CD14-positive monocyte (primary cell): ENCODE data around the gene PTEN. TPM values are rescaled to one million over a fixed set of nuclear protein-coding genes. Genes with fewer than 3 reads are reported as not detected.
"Not testable (repeated sequence)": the region's sequence is repeated elsewhere in the genome, so short reads cannot be mapped to it uniquely, and the experiment has no call there.

ENCODE experiments used
- DNase-seq, 3 donors: peaks; one replicate each; pipeline ENCODE4 v3.0.0-alpha.2; 2011 to 2022
- H2AFZ ChIP-seq: 2 replicates; pipeline ENCODE4 v1.6.0; 2012; ENCODE audit warnings: mild to moderate bottlenecking, low read depth, low read length, inconsistent platforms; ENCODE audit not compliant: insufficient read depth, poor library complexity, severe bottlenecking
- H3K27ac ChIP-seq, 2 donors: 1 replicate in 1 of 2; 2 replicates in 1 of 2; pipeline ENCODE4 v1.5.1; 2012 to 2013; ENCODE audit warnings: low read length in 2 of 2, control low read depth in 1 of 2, inconsistent platforms in 1 of 2, low read depth in 1 of 2, mild to moderate bottlenecking in 1 of 2
- H3K27me3 ChIP-seq, 2 donors: one replicate each; pipeline versions ENCODE4 v1.6.0 to v1.6.1; 2011 to 2013; ENCODE audit warnings: low read length in 2 of 2; ENCODE audit not compliant: control insufficient read depth in 2 of 2, insufficient read depth in 2 of 2
- H3K36me3 ChIP-seq, 2 donors: replicated peaks in 1 of 2; 1 replicate in 1 of 2; 2 replicates in 1 of 2; pipeline versions ENCODE4 v1.5.1 to v1.6.1; 2012 to 2013; ENCODE audit warnings: low read length in 2 of 2, control low read depth in 1 of 2, inconsistent platforms in 1 of 2, mild to moderate bottlenecking in 1 of 2; ENCODE audit not compliant: insufficient read depth in 2 of 2, control insufficient read depth in 1 of 2
- H3K4me1 ChIP-seq, 2 donors: 1 replicate in 1 of 2; 2 replicates in 1 of 2; pipeline versions ENCODE4 v1.5.1 to v1.6.1; 2012 to 2013; ENCODE audit warnings: low read length in 2 of 2, control low read depth in 1 of 2, inconsistent platforms in 1 of 2, mild to moderate bottlenecking in 1 of 2, moderate library complexity in 1 of 2; ENCODE audit not compliant: insufficient read depth in 2 of 2, control insufficient read depth in 1 of 2
- H3K4me2 ChIP-seq: replicated peaks from 2 replicates; pipeline ENCODE3; 2012; ENCODE audit warnings: low read length, moderate library complexity, mild to moderate bottlenecking; ENCODE audit not compliant: poor library complexity, severe bottlenecking; ENCODE audit errors: extremely low read depth
- H3K4me3 ChIP-seq, 3 experiments: fragments of 200-600 bp in 1 of 3; sonication (generic) in 1 of 3; replicated peaks in 1 of 3; 1 replicate in 2 of 3; 2 replicates in 1 of 3; pipeline ENCODE4 v1.5.1; 2011 to 2013; ENCODE audit warnings: low read length in 3 of 3, mild to moderate bottlenecking in 3 of 3, control low read depth in 2 of 3, low read depth in 2 of 3, inconsistent platforms in 1 of 3, moderate library complexity in 1 of 3
- H3K79me2 ChIP-seq: 2 replicates; pipeline ENCODE4 v1.6.0; 2012; ENCODE audit warnings: mild to moderate bottlenecking, control low read depth, inconsistent platforms, low read length, moderate library complexity; ENCODE audit not compliant: insufficient read depth
- H3K9ac ChIP-seq: 2 replicates; pipeline ENCODE4 v1.6.0; 2017; ENCODE audit warnings: low read length, mild to moderate bottlenecking; ENCODE audit not compliant: insufficient read depth, poor library complexity, severe bottlenecking
- H3K9me3 ChIP-seq, 2 donors: replicated peaks in 1 of 2; 1 replicate in 1 of 2; 2 replicates in 1 of 2; pipeline versions ENCODE4 v1.5.1 to v1.6.1; 2012 to 2013; ENCODE audit warnings: low read length in 2 of 2, control low read depth in 1 of 2; ENCODE audit not compliant: control insufficient read depth in 1 of 2, insufficient read depth in 1 of 2
- H4K20me1 ChIP-seq: 2 replicates; pipeline ENCODE4 v1.6.0; 2012; ENCODE audit warnings: mild to moderate bottlenecking, low read length, control low read depth, moderate library complexity; ENCODE audit not compliant: insufficient read depth
- H3K27ac Mint-ChIP-seq, 7 donors: one replicate each; pipeline ENCODE4 v1.8.0; 2020; ENCODE audit warnings: mild to moderate bottlenecking in 7 of 7, mixed read lengths in 7 of 7, moderate library complexity in 6 of 7, inconsistent platforms in 2 of 7
- H3K27me3 Mint-ChIP-seq, 3 donors: one replicate each; pipeline ENCODE4 v1.8.0; 2021 to 2022; ENCODE audit warnings: low read depth in 3 of 3, mild to moderate bottlenecking in 3 of 3, mixed read lengths in 3 of 3, moderate library complexity in 3 of 3, inconsistent platforms in 1 of 3
- H3K36me3 Mint-ChIP-seq, 2 donors: one replicate each; pipeline ENCODE4 v1.8.0; 2020; ENCODE audit warnings: mixed read lengths in 2 of 2, inconsistent platforms in 1 of 2, mild to moderate bottlenecking in 1 of 2
- H3K4me1 Mint-ChIP-seq: one replicate; pipeline ENCODE4 v1.8.0; 2020; ENCODE audit warnings: mild to moderate bottlenecking, mixed read lengths
- H3K4me3 Mint-ChIP-seq, 2 donors: one replicate each; pipeline ENCODE4 v1.8.0; 2020; ENCODE audit warnings: mild to moderate bottlenecking in 2 of 2, mixed read lengths in 2 of 2, moderate library complexity in 1 of 2
- H3K9me3 Mint-ChIP-seq, 7 donors: one replicate each; pipeline ENCODE4 v1.8.0; 2020 to 2022; ENCODE audit warnings: mixed read lengths in 7 of 7, mild to moderate bottlenecking in 6 of 7, moderate library complexity in 6 of 7, inconsistent platforms in 2 of 7
- WGBS: methylation state at CpG from one replicate; pipeline ENCODE4 v1.1.5; 2013; ENCODE audit warnings: missing lambda C conversion rate; ENCODE audit not compliant: insufficient coverage; 5-methylcytosine and 5-hydroxymethylcytosine counted together
- intact Hi-C, 2 donors: fragments of 100-400 bp; cut with micrococcal nuclease; formaldehyde crosslinking; loops; one replicate each; pipeline versions ENCODE4 v1.15.0 to v1.15.1; 2023
- polyA plus RNA-seq, 3 donors: library from polyadenylated mRNA; depleted of rRNA in 1 of 3; unstranded in 2 of 3; stranded (reverse) in 1 of 3; fragments of 300-500 nt in 2 of 3; fragments of >200 nt in 1 of 3; fragmentation: Illumina TruSeq in 2 of 3; gene quantifications; 1 replicate in 2 of 3; 2 replicates in 1 of 3; pipeline ENCODE4 v1.2.3, GENCODE V29; 2012 to 2021
- TF ChIP-seq, protein P1 (sequence below): fragments of 200-600 bp; IDR thresholded peaks from one replicate; pipeline ENCODE4 v1.8.0; 2022; ENCODE audit warnings: antibody characterized with exemption, mild to moderate bottlenecking

PTEN gene
- polyA plus RNA-seq, 3 donors = 30.5 to 57.6 (median 37.7) TPM

DNA sequence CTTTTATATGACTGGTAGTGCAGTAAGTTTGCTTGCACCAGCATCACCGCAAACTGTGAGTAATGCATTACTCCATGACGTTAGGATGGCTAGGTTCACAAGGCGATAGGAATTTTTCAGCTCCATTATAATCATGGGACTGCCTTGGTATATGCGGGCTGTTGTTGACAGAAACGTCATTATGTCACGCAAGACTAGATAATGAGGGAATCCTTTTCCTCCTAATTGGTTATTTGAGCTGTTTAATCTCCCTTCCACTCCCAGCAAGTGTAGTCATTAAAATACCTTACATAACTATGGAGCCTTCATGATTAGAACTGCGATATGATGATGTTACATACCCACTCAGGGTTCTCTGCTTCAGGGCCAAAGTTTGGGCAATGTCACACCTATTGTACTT is 17.4 kb upstream of the PTEN start:
- no peaks in the 10 kb centered on the region for H3K79me2 ChIP-seq
- no peak overlapping the region for H3K27ac ChIP-seq
- H3K27me3 Mint-ChIP-seq = peaks cover 0 to 1% (median 0%) of the 10 kb centered on the region in 3 donors
- no peaks in the 10 kb centered on the region for H3K9me3 Mint-ChIP-seq
- peaks cover 8% of the 10 kb centered on the region for H3K4me1 Mint-ChIP-seq
- no peaks in the 10 kb centered on the region for H3K9me3 ChIP-seq
- H3K4me1 ChIP-seq = peaks cover 0 to 4% of the 10 kb centered on the region in 2 donors
- TF ChIP-seq, protein P1, sequence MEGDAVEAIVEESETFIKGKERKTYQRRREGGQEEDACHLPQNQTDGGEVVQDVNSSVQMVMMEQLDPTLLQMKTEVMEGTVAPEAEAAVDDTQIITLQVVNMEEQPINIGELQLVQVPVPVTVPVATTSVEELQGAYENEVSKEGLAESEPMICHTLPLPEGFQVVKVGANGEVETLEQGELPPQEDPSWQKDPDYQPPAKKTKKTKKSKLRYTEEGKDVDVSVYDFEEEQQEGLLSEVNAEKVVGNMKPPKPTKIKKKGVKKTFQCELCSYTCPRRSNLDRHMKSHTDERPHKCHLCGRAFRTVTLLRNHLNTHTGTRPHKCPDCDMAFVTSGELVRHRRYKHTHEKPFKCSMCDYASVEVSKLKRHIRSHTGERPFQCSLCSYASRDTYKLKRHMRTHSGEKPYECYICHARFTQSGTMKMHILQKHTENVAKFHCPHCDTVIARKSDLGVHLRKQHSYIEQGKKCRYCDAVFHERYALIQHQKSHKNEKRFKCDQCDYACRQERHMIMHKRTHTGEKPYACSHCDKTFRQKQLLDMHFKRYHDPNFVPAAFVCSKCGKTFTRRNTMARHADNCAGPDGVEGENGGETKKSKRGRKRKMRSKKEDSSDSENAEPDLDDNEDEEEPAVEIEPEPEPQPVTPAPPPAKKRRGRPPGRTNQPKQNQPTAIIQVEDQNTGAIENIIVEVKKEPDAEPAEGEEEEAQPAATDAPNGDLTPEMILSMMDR = no peak
- no peak overlapping the region for H3K9ac ChIP-seq
- H3K4me3 Mint-ChIP-seq = no peak overlapping the region
- H3K36me3 ChIP-seq = no peaks in the 10 kb centered on the region
- intact Hi-C loops = no loop called here
- no peak overlapping the region for H2AFZ ChIP-seq
- no peaks in the 10 kb centered on the region for H3K27me3 ChIP-seq
- H3K4me2 ChIP-seq = no peak overlapping the region
- no peak overlapping the region for H3K27ac Mint-ChIP-seq
- no peak overlapping the region for H3K4me3 ChIP-seq
- H3K36me3 Mint-ChIP-seq = no peaks in the 10 kb centered on the region
- H4K20me1 ChIP-seq = no peaks in the 10 kb centered on the region
- no peak for DNase-seq
- WGBS = no CpG with 5 or more reads among the region's 7 CpGs

DNA sequence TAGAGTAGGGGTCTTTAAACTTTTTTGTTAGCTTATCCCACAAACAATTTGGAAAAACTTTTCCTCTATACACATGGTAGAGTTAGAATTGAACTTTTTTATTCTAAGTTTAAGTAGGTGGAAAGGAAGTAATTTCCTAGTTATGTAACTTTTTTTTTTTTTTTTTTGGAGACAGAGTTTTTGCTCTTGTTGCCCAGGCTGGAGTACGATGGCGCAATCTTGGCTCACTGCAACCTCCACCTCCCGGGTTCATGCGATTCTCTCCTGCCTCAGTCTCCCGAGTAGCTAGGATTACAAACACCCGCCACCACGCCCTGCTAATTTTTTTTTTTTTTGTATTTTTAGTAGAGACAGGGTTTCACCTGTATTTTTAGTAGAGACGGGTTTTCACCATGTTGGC is 16.7 kb upstream of the PTEN start:
- H3K27me3 Mint-ChIP-seq, H3K36me3 ChIP-seq, H3K4me2 ChIP-seq, H2AFZ ChIP-seq, DNase-seq, H3K4me3 Mint-ChIP-seq, H3K79me2 ChIP-seq, H3K9me3 Mint-ChIP-seq, H3K27ac ChIP-seq, H3K27me3 ChIP-seq, H3K27ac Mint-ChIP-seq, H4K20me1 ChIP-seq, H3K4me1 ChIP-seq, intact Hi-C loops, H3K4me3 ChIP-seq, H3K36me3 Mint-ChIP-seq, H3K9me3 ChIP-seq, H3K9ac ChIP-seq: not testable (repeated sequence)
- WGBS = 20% methylated on average over 1 of the region's 8 CpGs
- H3K4me1 Mint-ChIP-seq = peaks cover 10% of the 10 kb centered on the region
